Neural cell (in vitro differentiated cells): ENCODE results near the gene COMT. TPM values are rescaled to one million over a fixed set of nuclear protein-coding genes. Genes with fewer than 3 reads are reported as not detected.

Source experiments
- H2AFZ ChIP-seq: fragments of 200-600, 300-800 bp; sonication (generic), shearing (Covaris generic); 2 replicates; pipeline ENCODE4 v1.6.0; 2014; ENCODE audit warnings: low read depth, mild to moderate bottlenecking, antibody characterized with exemption, low read length, moderate library complexity
- H3F3A ChIP-seq: fragments of 200-600 bp; shearing (Covaris generic); 2 replicates; pipeline ENCODE4 v1.6.1; 2016; ENCODE audit warnings: mild to moderate bottlenecking, moderate library complexity, mixed read lengths, antibody characterized with exemption, low read length; ENCODE audit not compliant: insufficient read depth, poor library complexity, severe bottlenecking
- H3K27ac ChIP-seq: fragments of 200-600, 300-800 bp; sonication (generic), shearing (Covaris generic); 2 replicates; pipeline ENCODE4 v1.5.1; 2014; ENCODE audit warnings: mild to moderate bottlenecking, low read length, moderate library complexity
- H3K27me3 ChIP-seq: fragments of 300-800, 200-600 bp; sonication (generic), shearing (Covaris generic); 2 replicates; pipeline ENCODE4 v1.6.0; 2014; ENCODE audit warnings: mild to moderate bottlenecking, low read depth, low read length, moderate library complexity; ENCODE audit not compliant: insufficient read depth
- H3K36me3 ChIP-seq: fragments of 300-800, 200-600 bp; sonication (generic), shearing (Covaris generic); 2 replicates; pipeline ENCODE4 v1.5.1; 2014; ENCODE audit warnings: mild to moderate bottlenecking, antibody characterized with exemption, low read length, moderate library complexity; ENCODE audit not compliant: insufficient read depth
- H3K4me2 ChIP-seq: fragments of 300-800, 200-600 bp; sonication (generic), shearing (Covaris generic); 2 replicates; pipeline ENCODE4 v1.6.0; 2014; ENCODE audit warnings: mild to moderate bottlenecking, low read length
- H3K4me3 ChIP-seq: fragments of 300-800, 200-600 bp; sonication (generic), shearing (Covaris generic); 2 replicates; pipeline ENCODE4 v1.5.1; 2014; ENCODE audit warnings: mild to moderate bottlenecking, low read length, moderate library complexity
- H3K79me2 ChIP-seq: fragments of 200-600 bp; shearing (Covaris generic); replicated peaks from 2 replicates; pipeline ENCODE4 v1.6.0; 2014; ENCODE audit warnings: mild to moderate bottlenecking, low read length, moderate library complexity; ENCODE audit not compliant: insufficient read depth
- H3K9ac ChIP-seq: fragments of 300-800, 200-600 bp; sonication (generic), shearing (Covaris generic); 2 replicates; pipeline ENCODE4 v1.6.1; 2016; ENCODE audit warnings: mild to moderate bottlenecking, low read length, mixed read lengths
- H3K9me2 ChIP-seq: fragments of 200-600 bp; shearing (Covaris generic); 2 replicates; pipeline ENCODE4 v1.6.1; 2016; ENCODE audit warnings: mild to moderate bottlenecking, low read length, mixed read lengths; ENCODE audit not compliant: insufficient read depth
- H3K9me3 ChIP-seq: fragments of 200-600, 300-800 bp; sonication (generic), shearing (Covaris generic); 2 replicates; pipeline ENCODE4 v1.6.1; 2016; ENCODE audit warnings: mild to moderate bottlenecking, mixed run types, low read length, moderate library complexity, mixed read lengths
- H4K20me1 ChIP-seq: fragments of 200-600 bp; shearing (Covaris generic); 2 replicates; pipeline ENCODE4 v1.6.1; 2016; ENCODE audit warnings: mild to moderate bottlenecking, mixed run types; ENCODE audit not compliant: insufficient read depth
- CTCF ChIP-seq: fragments of 450-650 bp; IDR thresholded peaks from 2 replicates; pipeline ENCODE4 v1.5.1; 2014; ENCODE audit warnings: antibody characterized with exemption, mild to moderate bottlenecking, moderate library complexity; ENCODE audit not compliant: poor library complexity, severe bottlenecking
- EP300 ChIP-seq: fragments of 450-650 bp; conservative IDR thresholded peaks from 2 replicates; pipeline ENCODE4 v1.6.1; 2014; ENCODE audit warnings: antibody characterized with exemption, mild to moderate bottlenecking, moderate library complexity; ENCODE audit not compliant: poor library complexity, severe bottlenecking
- EZH2 ChIP-seq: fragments of 200-600, 300-800 bp; shearing (Covaris generic), sonication (generic); IDR thresholded peaks from 2 replicates; pipeline ENCODE4 v1.6.1; 2014; ENCODE audit warnings: antibody characterized with exemption, low read length, borderline replicate concordance, mild to moderate bottlenecking; ENCODE audit not compliant: insufficient read depth, poor library complexity, severe bottlenecking
- MXI1 ChIP-seq: fragments of 450-650 bp; conservative IDR thresholded peaks from 2 replicates; pipeline ENCODE4 v1.6.1; 2014; ENCODE audit warnings: antibody characterized with exemption, mild to moderate bottlenecking; ENCODE audit not compliant: poor library complexity, severe bottlenecking
- POLR2AphosphoS5 ChIP-seq: IDR thresholded peaks from 2 replicates; pipeline ENCODE4 v1.6.1; 2012
- RAD21 ChIP-seq: fragments of 450-650 bp; conservative IDR thresholded peaks from 2 replicates; pipeline ENCODE4 v1.6.1; 2014; ENCODE audit warnings: antibody characterized with exemption, mild to moderate bottlenecking, moderate library complexity
- SMC3 ChIP-seq: fragments of 450-650 bp; conservative IDR thresholded peaks from 2 replicates; pipeline ENCODE4 v1.6.1; 2014; ENCODE audit warnings: antibody characterized with exemption, mild to moderate bottlenecking, moderate library complexity; ENCODE audit not compliant: poor library complexity
- TAF1 ChIP-seq: IDR thresholded peaks from 2 replicates; pipeline ENCODE4 v1.6.1; 2012; ENCODE audit warnings: low read depth
- polyA plus RNA-seq: library from polyadenylated mRNA; depleted of rRNA; stranded (reverse); fragments of >200 nt; gene quantifications from 2 replicates; pipeline ENCODE4 v1.2.3, GENCODE V29; 2014
- TF ChIP-seq, protein P1 (sequence below): IDR thresholded peaks from 2 replicates; pipeline ENCODE4 v1.6.1; 2012; ENCODE audit warnings: borderline replicate concordance

COMT gene
- polyA plus RNA-seq, 1 donor from 2014 or later, result 14.2 TPM

DNA sequence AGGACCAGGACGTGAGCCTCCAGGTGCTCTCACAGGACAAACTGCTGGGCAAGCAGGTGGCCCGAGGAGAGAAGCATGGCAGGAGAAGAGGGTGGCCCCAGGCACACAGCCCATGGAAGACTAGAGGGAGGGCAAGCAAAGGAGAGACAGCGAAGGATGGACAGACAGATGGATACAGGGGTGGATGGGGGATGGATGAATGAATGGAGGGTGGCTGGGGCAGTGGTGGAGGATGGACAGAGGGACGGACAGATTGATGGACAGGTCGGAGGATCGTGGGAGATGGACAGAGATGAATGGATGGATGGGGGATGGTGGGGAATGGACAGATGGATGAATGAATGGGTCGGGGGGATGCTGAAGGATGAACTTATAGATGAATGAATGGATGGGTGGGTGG lies 52.4 kb downstream of the COMT start:
- H3K9me2 ChIP-seq, result no peaks in the 10 kb centered on the region
- H3K9me3 ChIP-seq, result no peaks in the 10 kb centered on the region
- no peak overlapping the region for H3K9ac ChIP-seq
- TF ChIP-seq, protein P1, sequence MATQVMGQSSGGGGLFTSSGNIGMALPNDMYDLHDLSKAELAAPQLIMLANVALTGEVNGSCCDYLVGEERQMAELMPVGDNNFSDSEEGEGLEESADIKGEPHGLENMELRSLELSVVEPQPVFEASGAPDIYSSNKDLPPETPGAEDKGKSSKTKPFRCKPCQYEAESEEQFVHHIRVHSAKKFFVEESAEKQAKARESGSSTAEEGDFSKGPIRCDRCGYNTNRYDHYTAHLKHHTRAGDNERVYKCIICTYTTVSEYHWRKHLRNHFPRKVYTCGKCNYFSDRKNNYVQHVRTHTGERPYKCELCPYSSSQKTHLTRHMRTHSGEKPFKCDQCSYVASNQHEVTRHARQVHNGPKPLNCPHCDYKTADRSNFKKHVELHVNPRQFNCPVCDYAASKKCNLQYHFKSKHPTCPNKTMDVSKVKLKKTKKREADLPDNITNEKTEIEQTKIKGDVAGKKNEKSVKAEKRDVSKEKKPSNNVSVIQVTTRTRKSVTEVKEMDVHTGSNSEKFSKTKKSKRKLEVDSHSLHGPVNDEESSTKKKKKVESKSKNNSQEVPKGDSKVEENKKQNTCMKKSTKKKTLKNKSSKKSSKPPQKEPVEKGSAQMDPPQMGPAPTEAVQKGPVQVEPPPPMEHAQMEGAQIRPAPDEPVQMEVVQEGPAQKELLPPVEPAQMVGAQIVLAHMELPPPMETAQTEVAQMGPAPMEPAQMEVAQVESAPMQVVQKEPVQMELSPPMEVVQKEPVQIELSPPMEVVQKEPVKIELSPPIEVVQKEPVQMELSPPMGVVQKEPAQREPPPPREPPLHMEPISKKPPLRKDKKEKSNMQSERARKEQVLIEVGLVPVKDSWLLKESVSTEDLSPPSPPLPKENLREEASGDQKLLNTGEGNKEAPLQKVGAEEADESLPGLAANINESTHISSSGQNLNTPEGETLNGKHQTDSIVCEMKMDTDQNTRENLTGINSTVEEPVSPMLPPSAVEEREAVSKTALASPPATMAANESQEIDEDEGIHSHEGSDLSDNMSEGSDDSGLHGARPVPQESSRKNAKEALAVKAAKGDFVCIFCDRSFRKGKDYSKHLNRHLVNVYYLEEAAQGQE, result no peak
- TF ChIP-seq SMC3 (no peak), TAF1 (no peak), CTCF (no peak), EZH2 (no peak), POLR2AphosphoS5 (no peak), MXI1 (no peak), EP300 (no peak)
- no peak overlapping the region for H3K27ac ChIP-seq
- no peaks in the 10 kb centered on the region for H3F3A ChIP-seq
- H3K4me2 ChIP-seq, result no peak overlapping the region
- H3K36me3 ChIP-seq, result no peaks in the 10 kb centered on the region
- H3K27me3 ChIP-seq, result no peaks in the 10 kb centered on the region
- no peak overlapping the region for H3K4me3 ChIP-seq
- H3K79me2 ChIP-seq, result no peaks in the 10 kb centered on the region
- H2AFZ ChIP-seq, result no peak overlapping the region
- H4K20me1 ChIP-seq, result no peaks in the 10 kb centered on the region

DNA sequence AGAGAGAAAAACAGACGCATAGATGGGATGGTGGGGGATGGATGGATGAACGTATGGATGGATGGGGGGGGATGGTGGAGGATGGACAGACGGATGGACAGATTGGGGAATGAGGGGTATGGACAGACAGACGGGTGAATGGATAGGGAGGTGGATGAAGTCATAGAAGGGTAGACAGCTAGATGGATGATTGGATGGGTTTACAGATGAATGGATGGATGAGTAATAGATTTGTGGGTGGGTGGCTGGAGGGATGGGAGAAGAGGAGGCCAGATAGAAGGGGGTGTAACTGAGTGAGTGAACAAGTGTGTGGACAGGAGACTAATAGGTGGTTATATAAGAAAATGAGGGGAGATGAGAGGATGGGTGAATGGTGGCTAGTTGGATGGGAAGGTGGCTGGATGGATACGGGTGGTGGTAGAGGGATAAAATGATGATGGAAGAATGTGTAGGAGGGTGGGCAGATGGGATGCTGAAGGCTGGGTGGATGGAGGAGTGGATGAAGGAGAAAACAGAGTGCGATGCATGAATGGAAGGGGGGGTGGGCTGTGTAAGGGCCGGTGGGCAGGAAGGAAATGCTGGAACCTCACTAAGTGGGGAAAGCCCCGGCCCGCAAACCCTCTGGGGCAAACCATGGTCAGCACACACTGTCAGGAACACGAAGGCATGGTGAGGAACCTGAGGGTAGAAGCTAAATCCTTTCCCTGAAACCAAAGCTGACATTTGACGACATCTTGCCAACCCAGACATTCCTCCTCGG lies 53.5 kb downstream of the COMT start:
- no peaks in the 10 kb centered on the region for H3K36me3 ChIP-seq
- no peak overlapping the region for H3K27ac ChIP-seq
- no peaks in the 10 kb centered on the region for H3F3A ChIP-seq
- no peak for TF ChIP-seq MXI1
- no peak for TF ChIP-seq EZH2
- TF ChIP-seq EP300, result no peak
- no peak for TF ChIP-seq RAD21
- no peak for TF ChIP-seq TAF1
- no peak for TF ChIP-seq POLR2AphosphoS5
- TF ChIP-seq, protein P1, result no peak
- no peak for TF ChIP-seq SMC3
- no peak for TF ChIP-seq CTCF
- H3K9ac ChIP-seq, result no peak overlapping the region
- no peaks in the 10 kb centered on the region for H3K79me2 ChIP-seq
- no peaks in the 10 kb centered on the region for H3K9me3 ChIP-seq
- no peaks in the 10 kb centered on the region for H4K20me1 ChIP-seq
- H3K4me2 ChIP-seq, result no peak overlapping the region
- H2AFZ ChIP-seq, result no peak overlapping the region
- H3K27me3 ChIP-seq, result no peaks in the 10 kb centered on the region
- no peaks in the 10 kb centered on the region for H3K9me2 ChIP-seq
- H3K4me3 ChIP-seq, result no peak overlapping the region
